A549 (cell line): ENCODE results near the gene SCG5. TPM values are rescaled to one million over a fixed set of nuclear protein-coding genes. Genes with fewer than 3 reads are reported as not detected.

Source experiments
- ATAC-seq, 2 experiments: fragments of 200-7000 bp in 1 of 2; fragments of >200 bp in 1 of 2; cut with Nextera tagmentation in 1 of 2; cut with Tn5 transposase in 1 of 2; 3 replicates each; pipeline versions ENCODE4 v1.8.0 to v1.9.1; 2018 to 2020; ENCODE audit warnings: mild to moderate bottlenecking in 1 of 2, moderate library complexity in 1 of 2
- CTCF ChIA-PET: fragments of 300-600 bp; sonication (Branson Sonifier 250); formaldehyde crosslinking; extraction: SDS; loops from one replicate; lab custom pipeline; 2021; ENCODE audit warnings: antibody characterized with exemption, inconsistent platforms; lab: Yijun Ruan, JAX
- POLR2A ChIA-PET: fragments of 350-600 bp; formaldehyde crosslinking; extraction: SDS; loops from one replicate; lab custom pipeline; 2021; ENCODE audit warnings: antibody characterized with exemption, inconsistent platforms; lab: Yijun Ruan, JAX
- DNase-seq, 2 experiments: peaks; one replicate each; pipeline versions ENCODE4 v3.0.0 to v3.0.0-alpha.2; 2011 to 2016; ENCODE audit warnings: low read depth in 1 of 2, low spot score in 1 of 2
- FAIRE-seq: peaks from 2 replicates; lab custom pipeline; 2011; peaks lifted over from hg19 to GRCh38; lab: Jason Lieb, UNC
- H3K27ac ChIP-seq, 2 experiments: fragments of >200 bp; sonication (Bioruptor Twin); formaldehyde crosslinking; 3 replicates each; pipeline ENCODE4 v1.5.1; 2016 to 2017
- H3K4me1 ChIP-seq: fragments of >200 bp; sonication (Bioruptor Twin); formaldehyde crosslinking; 3 replicates; pipeline ENCODE4 v1.6.1; 2016
- H3K4me2 ChIP-seq: fragments of >200 bp; sonication (Bioruptor Twin); formaldehyde crosslinking; 3 replicates; pipeline ENCODE4 v1.6.1; 2016
- H3K4me3 ChIP-seq: fragments of >200 bp; sonication (Bioruptor Twin); formaldehyde crosslinking; 3 replicates; pipeline ENCODE4 v1.5.1; 2016
- H3K9me3 ChIP-seq: fragments of >200 bp; sonication (Bioruptor Twin); formaldehyde crosslinking; 3 replicates; pipeline ENCODE4 v1.6.1; 2016
- ESRRA ChIP-seq: fragments of 150-350 bp; IDR thresholded peaks from 2 replicates; pipeline ENCODE4 v1.6.1; 2014; ENCODE audit warnings: mild to moderate bottlenecking, low read length, borderline replicate concordance
- HEYL ChIP-seq: fragments of 250-450 bp; sonication (Bioruptor Pico); IDR thresholded peaks from 2 replicates; pipeline ENCODE4 v1.8.0; 2021; ENCODE audit warnings: mild to moderate bottlenecking, moderate library complexity
- HOXB13 ChIP-seq: fragments of 250-450 bp; sonication (Bioruptor Pico); IDR thresholded peaks from 2 replicates; pipeline ENCODE4 v1.5.0; 2020; ENCODE audit warnings: low read depth, mild to moderate bottlenecking, moderate library complexity
- MAX ChIP-seq: IDR thresholded peaks from 2 replicates; pipeline ENCODE4 v1.6.1; 2012
- POLR2A ChIP-seq: IDR thresholded peaks from 2 replicates; pipeline ENCODE4 v1.6.1; 2012; ENCODE audit warnings: mild to moderate bottlenecking, low read length
- POLR2AphosphoS2 ChIP-seq: conservative IDR thresholded peaks from 2 replicates; pipeline ENCODE4 v1.6.1; 2012; ENCODE audit warnings: low read length, improper control_type of control experiment, inconsistent platforms
- RAD21 ChIP-seq, 2 experiments: fragments of >200 bp in 1 of 2; sonication (Bioruptor Twin) in 1 of 2; formaldehyde crosslinking in 1 of 2; IDR thresholded peaks in 1 of 2; conservative IDR thresholded peaks in 1 of 2; 2 replicates in 1 of 2; 3 replicates in 1 of 2; pipeline ENCODE4 v1.6.1; 2012 to 2018; ENCODE audit warnings: inconsistent platforms in 1 of 2
- RARB ChIP-seq: fragments of 250-450 bp; sonication (Bioruptor Pico); IDR thresholded peaks from 2 replicates; pipeline ENCODE4 v1.8.0; 2021; ENCODE audit warnings: mild to moderate bottlenecking, moderate library complexity
- REST ChIP-seq: fragments of 200-600 bp; sonication (generic); IDR thresholded peaks from 2 replicates; pipeline ENCODE4 v1.6.1; 2016; ENCODE audit warnings: antibody characterized with exemption, mild to moderate bottlenecking, moderate library complexity
- USF2 ChIP-seq: fragments of 450-650 bp; IDR thresholded peaks from 2 replicates; pipeline ENCODE4 v1.6.1; 2014; ENCODE audit warnings: antibody characterized with exemption
- ZNF302 ChIP-seq: fragments of 250-450 bp; sonication (Bioruptor Pico); IDR thresholded peaks from 2 replicates; pipeline ENCODE4 v1.9.0; 2021; ENCODE audit warnings: inconsistent platforms, mild to moderate bottlenecking, moderate library complexity
- WGBS: methylation state at CpG from one replicate; pipeline ENCODE4 v1.1.6; 2017; ENCODE audit errors: missing lambda C conversion rate; 5-methylcytosine and 5-hydroxymethylcytosine counted together
- polyA plus RNA-seq, 4 experiments: library from polyadenylated mRNA; depleted of rRNA in 3 of 4; stranded (reverse); fragments of >200 nt; fragmentation: RNase III in 1 of 4; extraction: RNeasy Plus Mini Kit Qiagen cat#74134 plus additional on column Dnase treatment in 1 of 4; gene quantifications; 2 replicates in 3 of 4; 3 replicates in 1 of 4; pipeline ENCODE4 v1.2.3, GENCODE V29; 2011 to 2017

Gene SCG5
- polyA plus RNA-seq, 2 of the 4 experiments (the other 2 are of a cell fraction): 1.4 to 9.4 TPM

GRCh38 chr15:32716216-32716914 lies 74.9 kb downstream of the SCG5 start (continued):
- TF ChIP-seq HOXB13 (CRISPR knock-in tag) (no peak), REST (no peak)

DNA sequence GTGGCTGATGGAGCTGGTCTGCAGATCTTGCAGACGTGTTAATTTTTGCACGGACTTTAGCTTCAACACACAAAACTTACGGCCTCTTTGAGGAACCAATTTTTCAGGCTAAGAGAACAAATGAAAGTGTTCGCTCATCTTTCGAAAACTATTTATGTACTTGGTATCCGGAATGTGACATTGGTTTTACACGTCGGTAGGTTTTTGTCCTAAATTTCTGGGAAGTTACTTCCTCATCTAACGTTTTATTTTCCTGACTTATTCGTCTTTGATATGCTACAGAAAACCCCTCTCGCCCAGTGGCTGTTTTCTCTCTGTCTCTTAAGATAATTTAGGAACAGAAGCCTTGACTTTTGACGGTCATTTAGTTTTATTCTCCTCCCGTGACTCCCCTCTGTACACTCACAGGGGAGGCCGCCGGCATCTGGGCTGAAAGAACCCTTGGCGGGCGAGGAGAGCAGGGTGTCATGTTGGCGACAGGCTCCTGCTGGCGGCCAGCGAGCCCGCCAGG lies 75.5 kb downstream of the SCG5 start:
- H3K9me3 ChIP-seq: peaks cover 4% of the 10 kb centered on the region; the same call in 1 of the 3 replicates
- CTCF ChIA-PET: interaction anchor here (1.2 kb wide), 1 partner anchor 15 kb away, joined by 4 read pairs; no protein-coding TSS in a partner anchor
- H3K4me2 ChIP-seq: peak overlapping the region; percentile 90
- 87% methylated on average over 21 of the region's 21 CpGs for WGBS
- peak overlapping the region; percentile 41 for H3K4me3 ChIP-seq
- POLR2A ChIA-PET: no interaction called here
- peak overlapping the region in 1 of 2 experiments; percentile 74; a peak in 1 of 6 replicates for H3K27ac ChIP-seq
- no peak for DNase-seq
- peaks cover 11% of the 10 kb centered on the region; the same call in 1 of the 3 replicates for H3K4me1 ChIP-seq
- no peak for FAIRE-seq
- TF ChIP-seq POLR2AphosphoS2: no peak
- TF ChIP-seq ZNF302: no peak
- TF ChIP-seq ESRRA: no peak
- no peak; the same call in 1 of the 2 replicates for TF ChIP-seq MAX
- TF ChIP-seq HEYL (CRISPR knock-in tag): no peak
- TF ChIP-seq RAD21 (conservative IDR thresholded peaks at IDR 0.05 in 1 of 2, IDR thresholded peaks at IDR 0.05 in 1 of 2): no peak
- TF ChIP-seq, all 56 proteins: peak for 0
- no peak for ATAC-seq

GRCh38 chr15:32717426-32718226 lies 76.1 kb downstream of the SCG5 start, which contains the start of gene GREM1:
Gene GREM1 (plus strand): TSS chr15:32718004. CDS start chr15:32730691, 12,687 bp downstream.
- ChIA-PET POLR2A (no interaction called here), CTCF (no interaction called here)
- no peak for TF ChIP-seq RARB (CRISPR knock-in tag)
- no peak for TF ChIP-seq USF2
- peak; percentile 61; the same call in 1 of the 2 replicates for TF ChIP-seq POLR2A
- Histone ChIP-seq H3K9me3 (peaks cover 4% of the 10 kb centered on the region; the same call in 1 of the 3 replicates), H3K27ac (peak within 1 kb of the TSS; percentile 49 to 74; a peak in 5 of 6 replicates), H3K4me3 (peak within 1 kb of the TSS; percentile 41), H3K4me1 (peaks cover 11% of the 10 kb centered on the region; the same call in 1 of the 3 replicates), H3K4me2 (peak within 1 kb of the TSS; percentile 90)
- no peak for DNase-seq
- ATAC-seq: peak; percentile 44 to 66; a peak in 5 of 6 replicates
- no peak for FAIRE-seq
- WGBS: 13% methylated on average over 49 of the region's 99 CpGs
